ENCODE results near the gene SLC15A5. TPM values are rescaled to one million over a fixed set of nuclear protein-coding genes. Genes with fewer than 3 reads are reported as not detected.

Gene SLC15A5
- total and polyA plus RNA-seq, 2 donors from 2014 or later: not detected

DNA sequence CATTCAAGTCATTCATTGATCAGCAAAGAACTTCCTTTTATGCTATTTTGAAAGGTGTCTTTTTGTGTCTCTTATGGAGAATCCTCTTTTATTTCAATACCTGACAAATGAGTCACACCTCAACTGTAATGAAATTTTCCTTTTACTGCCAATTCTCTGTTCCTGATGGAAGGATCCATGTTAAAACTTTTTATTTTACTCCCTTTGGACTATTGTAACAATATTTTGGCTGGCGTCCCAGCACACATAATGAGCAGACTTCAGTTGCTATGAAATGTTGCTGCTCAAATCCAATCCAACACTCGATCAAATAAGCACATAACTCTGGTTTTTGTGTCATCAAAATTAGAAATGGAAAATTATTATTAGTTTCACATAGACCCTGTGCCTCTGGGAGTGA lies 21.9 kb upstream of the SLC15A5 start:
- TF ChIP-seq, protein P1, sequence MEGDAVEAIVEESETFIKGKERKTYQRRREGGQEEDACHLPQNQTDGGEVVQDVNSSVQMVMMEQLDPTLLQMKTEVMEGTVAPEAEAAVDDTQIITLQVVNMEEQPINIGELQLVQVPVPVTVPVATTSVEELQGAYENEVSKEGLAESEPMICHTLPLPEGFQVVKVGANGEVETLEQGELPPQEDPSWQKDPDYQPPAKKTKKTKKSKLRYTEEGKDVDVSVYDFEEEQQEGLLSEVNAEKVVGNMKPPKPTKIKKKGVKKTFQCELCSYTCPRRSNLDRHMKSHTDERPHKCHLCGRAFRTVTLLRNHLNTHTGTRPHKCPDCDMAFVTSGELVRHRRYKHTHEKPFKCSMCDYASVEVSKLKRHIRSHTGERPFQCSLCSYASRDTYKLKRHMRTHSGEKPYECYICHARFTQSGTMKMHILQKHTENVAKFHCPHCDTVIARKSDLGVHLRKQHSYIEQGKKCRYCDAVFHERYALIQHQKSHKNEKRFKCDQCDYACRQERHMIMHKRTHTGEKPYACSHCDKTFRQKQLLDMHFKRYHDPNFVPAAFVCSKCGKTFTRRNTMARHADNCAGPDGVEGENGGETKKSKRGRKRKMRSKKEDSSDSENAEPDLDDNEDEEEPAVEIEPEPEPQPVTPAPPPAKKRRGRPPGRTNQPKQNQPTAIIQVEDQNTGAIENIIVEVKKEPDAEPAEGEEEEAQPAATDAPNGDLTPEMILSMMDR (IDR thresholded peaks at IDR 0.05; ENCODE audit: borderline replicate concordance, extremely low read depth, insufficient read depth): no peak
- intact Hi-C loops (cut with DNase I): no loop called here

GRCh38 chr12:16297521-16297920 lies 20.0 kb upstream of the SLC15A5 start:
- TF ChIP-seq, protein P1 (IDR thresholded peaks at IDR 0.05; ENCODE audit: borderline replicate concordance, extremely low read depth, insufficient read depth): no peak
- FAIRE-seq (no peak), DNase-seq (no peak)
- Histone ChIP-seq H3K27me3 (ENCODE audit: control insufficient read depth, insufficient read depth, low read length) (no peaks in the 10 kb centered on the region), H3K4me1 (ENCODE audit: control insufficient read depth in 2 of 3, insufficient read depth in 2 of 3, low read depth in 1 of 3, low read length in 3 of 3) (no peaks in the 10 kb centered on the region), H3K9ac (ENCODE audit: low read length in 3 of 3) (no peak overlapping the region), H3K4me3 (ENCODE audit: low read length in 3 of 3) (no peak overlapping the region), H3K27ac (ENCODE audit: low read depth in 2 of 2, low read length in 2 of 2) (no peak overlapping the region), H3K9me3 (ENCODE audit: control insufficient read depth in 2 of 3, insufficient read depth in 1 of 3, low read length in 3 of 3) (no peaks in the 10 kb centered on the region), H3K36me3 (ENCODE audit: control insufficient read depth in 2 of 3, insufficient read depth in 3 of 3, low read length in 3 of 3) (no peaks in the 10 kb centered on the region)
- intact Hi-C loops (cut with DNase I): no loop called here

More for the DNA sequence above, 21.9 kb upstream of the SLC15A5 start:
- H3K27me3 ChIP-seq (ENCODE audit: control insufficient read depth, insufficient read depth, low read length): no peaks in the 10 kb centered on the region
- H3K9ac ChIP-seq (ENCODE audit: low read length in 3 of 3): no peak overlapping the region
- H3K9me3 ChIP-seq (ENCODE audit: control insufficient read depth in 2 of 3, insufficient read depth in 1 of 3, low read length in 3 of 3): no peaks in the 10 kb centered on the region
- DNase-seq: no peak
- no peak for FAIRE-seq
- no peaks in the 10 kb centered on the region for H3K36me3 ChIP-seq (ENCODE audit: control insufficient read depth in 2 of 3, insufficient read depth in 3 of 3, low read length in 3 of 3)
- H3K4me1 ChIP-seq (ENCODE audit: control insufficient read depth in 2 of 3, insufficient read depth in 2 of 3, low read depth in 1 of 3, low read length in 3 of 3): no peaks in the 10 kb centered on the region
- H3K27ac ChIP-seq (ENCODE audit: low read depth in 2 of 2, low read length in 2 of 2): no peak overlapping the region
- H3K4me3 ChIP-seq (ENCODE audit: low read length in 3 of 3): no peak overlapping the region

GRCh38 chr12:16294376-16294956 lies 17.0 kb upstream of the SLC15A5 start:
- Histone ChIP-seq H3K36me3 (ENCODE audit: control insufficient read depth in 2 of 3, insufficient read depth in 3 of 3, low read length in 3 of 3) (no peaks in the 10 kb centered on the region), H3K9ac (ENCODE audit: low read length in 3 of 3) (no peak overlapping the region), H3K27ac (ENCODE audit: low read depth in 2 of 2, low read length in 2 of 2) (no peak overlapping the region), H3K4me1 (ENCODE audit: control insufficient read depth in 2 of 3, insufficient read depth in 2 of 3, low read depth in 1 of 3, low read length in 3 of 3) (no peaks in the 10 kb centered on the region), H3K4me3 (ENCODE audit: low read length in 3 of 3) (no peak overlapping the region), H3K9me3 (ENCODE audit: control insufficient read depth in 2 of 3, insufficient read depth in 1 of 3, low read length in 3 of 3) (no peaks in the 10 kb centered on the region), H3K27me3 (ENCODE audit: control insufficient read depth, insufficient read depth, low read length) (no peaks in the 10 kb centered on the region)
- no peak for FAIRE-seq
- intact Hi-C loops (cut with DNase I): no loop called here
- no peak for DNase-seq
- TF ChIP-seq, protein P1 (IDR thresholded peaks at IDR 0.05; ENCODE audit: borderline replicate concordance, extremely low read depth, insufficient read depth): no peak

DNA sequence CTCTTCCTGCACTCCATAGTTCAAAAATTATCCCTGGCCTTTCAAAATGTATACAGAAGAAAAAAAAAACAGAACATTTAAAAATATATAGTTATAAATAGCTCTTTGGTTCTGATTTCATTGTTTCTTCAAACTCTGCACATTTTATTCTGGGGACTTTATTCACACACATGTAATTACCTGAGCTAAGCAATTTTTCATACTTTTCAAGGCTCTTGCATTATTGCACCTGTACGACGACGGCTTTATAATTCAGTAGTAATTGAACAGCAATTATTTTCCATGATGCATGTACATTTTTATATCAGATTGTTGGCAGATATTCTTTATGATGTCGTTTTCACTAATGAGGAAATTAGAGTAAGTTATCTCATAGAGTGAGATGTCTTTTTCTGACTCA lies 13.5 kb upstream of the SLC15A5 start:
- intact Hi-C loops (cut with DNase I): no loop called here
- DNase-seq (no peak), FAIRE-seq (no peak)
- Histone ChIP-seq H3K9me3 (ENCODE audit: control insufficient read depth in 2 of 3, insufficient read depth in 1 of 3, low read length in 3 of 3) (no peaks in the 10 kb centered on the region), H3K4me3 (ENCODE audit: low read length in 3 of 3) (no peak overlapping the region), H3K9ac (ENCODE audit: low read length in 3 of 3) (no peak overlapping the region), H3K27me3 (ENCODE audit: control insufficient read depth, insufficient read depth, low read length) (no peaks in the 10 kb centered on the region), H3K4me1 (ENCODE audit: control insufficient read depth in 2 of 3, insufficient read depth in 2 of 3, low read depth in 1 of 3, low read length in 3 of 3) (no peaks in the 10 kb centered on the region), H3K36me3 (ENCODE audit: control insufficient read depth in 2 of 3, insufficient read depth in 3 of 3, low read length in 3 of 3) (no peaks in the 10 kb centered on the region), H3K27ac (ENCODE audit: low read depth in 2 of 2, low read length in 2 of 2) (no peak overlapping the region)
- TF ChIP-seq, protein P1 (IDR thresholded peaks at IDR 0.05; ENCODE audit: borderline replicate concordance, extremely low read depth, insufficient read depth): no peak

Data from kidney (tissue), 14 donors.